ENCODE measurements around the gene PLK2.

The PLK2 gene

GRCh38 chr5:58460002-58460731, at the start of gene PLK2:
Gene PLK2 (minus strand): TSS chr5:58460086. CDS start chr5:58459959, 127 bp downstream.
- peak; percentile 81 to 84 for DNase-seq (ENCODE audit: low read depth in 2 of 2)

GRCh38 chr5:58507715-58508114, 47.8 kb upstream of the PLK2 start:
- no peak for DNase-seq (ENCODE audit: low read depth in 2 of 2)

- DNase-seq (ENCODE audit: low read depth in 2 of 2): no peak
Observed at GRCh38 chr5:58505971-58506640, 46.2 kb upstream of the PLK2 start.

- DNase-seq (ENCODE audit: low read depth in 2 of 2): no peak
Observed at GRCh38 chr5:58505502-58505901, 45.6 kb upstream of the PLK2 start.

GRCh38 chr5:58504766-58505165, 44.9 kb upstream of the PLK2 start:
- DNase-seq (ENCODE audit: low read depth in 2 of 2): no peak

- no peak for DNase-seq (ENCODE audit: low read depth in 2 of 2)
Observed at GRCh38 chr5:58503390-58504046, 43.6 kb upstream of the PLK2 start.

- no peak for DNase-seq (ENCODE audit: low read depth in 2 of 2)
Observed at GRCh38 chr5:58501778-58502417, 42.0 kb upstream of the PLK2 start.

- no peak for DNase-seq (ENCODE audit: low read depth in 2 of 2)
Observed at GRCh38 chr5:58499941-58500340, 40.1 kb upstream of the PLK2 start.

GRCh38 chr5:58499231-58499630, 39.3 kb upstream of the PLK2 start:
- no peak for DNase-seq (ENCODE audit: low read depth in 2 of 2)

GRCh38 chr5:58498340-58498942, 38.6 kb upstream of the PLK2 start:
- DNase-seq (ENCODE audit: low read depth in 2 of 2): no peak

- DNase-seq (ENCODE audit: low read depth in 2 of 2): no peak
Observed at GRCh38 chr5:58497921-58498320, 38.0 kb upstream of the PLK2 start.

- no peak for DNase-seq (ENCODE audit: low read depth in 2 of 2)
Observed at GRCh38 chr5:58497386-58497785, 37.5 kb upstream of the PLK2 start.

GRCh38 chr5:58496488-58496887, 36.6 kb upstream of the PLK2 start:
- DNase-seq (ENCODE audit: low read depth in 2 of 2): no peak

- DNase-seq (ENCODE audit: low read depth in 2 of 2): no peak
Observed at GRCh38 chr5:58493141-58493540, 33.3 kb upstream of the PLK2 start.

GRCh38 chr5:58491216-58491892, 31.5 kb upstream of the PLK2 start, which contains the start of gene GAPT:
Gene GAPT (plus strand): TSS chr5:58491435. CDS start chr5:58494537, 3,102 bp downstream.
- DNase-seq (ENCODE audit: low read depth in 2 of 2): no peak

- DNase-seq (ENCODE audit: low read depth in 2 of 2): no peak
Observed at GRCh38 chr5:58490402-58491050, 30.6 kb upstream of the PLK2 start.

GRCh38 chr5:58486290-58486689, 26.4 kb upstream of the PLK2 start:
- no peak for DNase-seq (ENCODE audit: low read depth in 2 of 2)

GRCh38 chr5:58484505-58484904, 24.6 kb upstream of the PLK2 start:
- DNase-seq (ENCODE audit: low read depth in 2 of 2): no peak

- no peak for DNase-seq (ENCODE audit: low read depth in 2 of 2)
Observed at GRCh38 chr5:58482536-58482935, 22.6 kb upstream of the PLK2 start.

- no peak for DNase-seq (ENCODE audit: low read depth in 2 of 2)
Observed at GRCh38 chr5:58481828-58482227, 21.9 kb upstream of the PLK2 start.

Data from stimulated activated CD8-positive, alpha-beta memory T cell treated with anti-CD3 and anti-CD28 coated beads, Interleukin-7, amount 100 ng/mL, for 4 hours (primary cell).